RWPE2 (cell line): ENCODE results near the gene FUOM.
"Not testable (repeated sequence)": the region's sequence is repeated elsewhere in the genome, so short reads cannot be mapped to it uniquely, and the experiment has no call there.

Experiments used
- ATAC-seq: fragments of 200-7000 bp; cut with Tn5 transposase; 3 replicates; pipeline ENCODE4 v1.9.1; 2021; ENCODE audit warnings: low read depth
- DNase-seq: peaks from one replicate; pipeline ENCODE4 v3.0.0-alpha.2; 2020; ENCODE audit warnings: low spot score
- H3K27ac ChIP-seq: fragments of 450-650 bp; 2 replicates; pipeline ENCODE4 v1.5.1; 2017; ENCODE audit warnings: mild to moderate bottlenecking; ENCODE audit not compliant: poor library complexity, severe bottlenecking
- H3K27me3 ChIP-seq: fragments of 250-450 bp; sonication (Bioruptor Pico); 2 replicates; pipeline ENCODE4 v1.5.1; 2021; ENCODE audit warnings: mild to moderate bottlenecking, moderate library complexity; ENCODE audit not compliant: insufficient read depth, poor library complexity, severe bottlenecking
- H3K36me3 ChIP-seq: fragments of 250-450 bp; sonication (Bioruptor Pico); 2 replicates; pipeline ENCODE4 v1.5.1; 2020; ENCODE audit warnings: low read depth, mild to moderate bottlenecking, moderate library complexity
- H3K4me1 ChIP-seq: fragments of 250-450 bp; sonication (Bioruptor Pico); 2 replicates; pipeline ENCODE4 v1.5.1; 2021; ENCODE audit warnings: mild to moderate bottlenecking, moderate library complexity; ENCODE audit not compliant: insufficient read depth, poor library complexity, severe bottlenecking
- H3K4me3 ChIP-seq: fragments of 250-450 bp; sonication (Bioruptor Pico); 2 replicates; pipeline ENCODE4 v1.5.1; 2021; ENCODE audit warnings: mild to moderate bottlenecking, moderate library complexity; ENCODE audit not compliant: severe bottlenecking
- H3K9me3 ChIP-seq: fragments of 250-450 bp; sonication (Bioruptor Pico); 2 replicates; pipeline ENCODE4 v1.5.1; 2021; ENCODE audit warnings: mild to moderate bottlenecking, moderate library complexity; ENCODE audit not compliant: severe bottlenecking
- CTCF ChIP-seq: fragments of 450-650 bp; IDR thresholded peaks from one replicate; pipeline ENCODE4 v1.5.1; 2017; ENCODE audit warnings: mild to moderate bottlenecking, moderate library complexity; ENCODE audit not compliant: poor library complexity, severe bottlenecking

The FUOM gene

GRCh38 chr10:133372507-133372906, 14.7 kb upstream of the FUOM start:
- ATAC-seq (no peak), DNase-seq (no peak)
- Histone ChIP-seq H3K27ac (no peak overlapping the region), H3K9me3 (no peaks in the 10 kb centered on the region), H3K4me3 (no peak overlapping the region), H3K27me3 (no peaks in the 10 kb centered on the region), H3K36me3 (peaks cover 12% of the 10 kb centered on the region), H3K4me1 (peaks cover 5% of the 10 kb centered on the region)
- no peak for TF ChIP-seq CTCF

- Histone ChIP-seq H3K4me1 (peaks cover 5% of the 10 kb centered on the region), H3K27ac (no peak overlapping the region), H3K9me3 (no peaks in the 10 kb centered on the region), H3K4me3 (no peak overlapping the region), H3K36me3 (peaks cover 25% of the 10 kb centered on the region), H3K27me3 (no peaks in the 10 kb centered on the region)
- ATAC-seq, result no peak
- TF ChIP-seq CTCF, result no peak
- DNase-seq, result no peak
Observed at GRCh38 chr10:133370030-133370786, 12.4 kb upstream of the FUOM start.

GRCh38 chr10:133368153-133368552, 10.3 kb upstream of the FUOM start:
- Histone ChIP-seq H3K9me3 (no peaks in the 10 kb centered on the region), H3K27me3 (no peaks in the 10 kb centered on the region), H3K27ac (no peak overlapping the region), H3K36me3 (peaks cover 41% of the 10 kb centered on the region), H3K4me3 (no peak overlapping the region), H3K4me1 (no peaks in the 10 kb centered on the region)
- ATAC-seq (no peak), DNase-seq (no peak)
- no peak for TF ChIP-seq CTCF

- peaks cover 44% of the 10 kb centered on the region for H3K36me3 ChIP-seq
- not testable (repeated sequence) for H3K27ac ChIP-seq, H3K4me1 ChIP-seq, H3K4me3 ChIP-seq, ATAC-seq, H3K9me3 ChIP-seq, DNase-seq, H3K27me3 ChIP-seq
Observed at GRCh38 chr10:133367461-133367860, 9.6 kb upstream of the FUOM start.

- Histone ChIP-seq H3K4me1 (no peaks in the 10 kb centered on the region), H3K9me3 (no peaks in the 10 kb centered on the region), H3K36me3 (peaks cover 49% of the 10 kb centered on the region), H3K27ac (no peak overlapping the region), H3K4me3 (no peak overlapping the region), H3K27me3 (no peaks in the 10 kb centered on the region)
- ATAC-seq (no peak), DNase-seq (no peak)
- TF ChIP-seq CTCF, result no peak
Observed at GRCh38 chr10:133366751-133367150, 8.9 kb upstream of the FUOM start.
